Naive thymus-derived CD8-positive, alpha-beta T cell (primary cell): Measurements from ENCODE around the gene PAF1. TPM values are rescaled to one million over a fixed set of nuclear protein-coding genes. Genes with fewer than 3 reads are reported as not detected.
A peak's percentile ranks its signal among the peaks of the same experiment; 100 is the strongest.

Source experiments
- ATAC-seq, 2 donors: fragments of 150-1000 bp; cut with Tn5 transposase in 1 of 2; sonication (Bioruptor Pico), chemical (Tn5 transposase) in 1 of 2; 1 replicate in 1 of 2; 2 replicates in 1 of 2; pipeline ENCODE4 v1.10.0; 2021; ENCODE audit warnings: mild to moderate bottlenecking in 2 of 2, moderate library complexity in 2 of 2
- POLR2A ChIA-PET: fragments of 350-600 bp; sonication (Branson Sonifier 250); formaldehyde crosslinking; loops from one replicate; lab custom pipeline; 2021; ENCODE audit warnings: antibody characterized with exemption; lab: Charles Lee
- DNase-seq, 10 donors: peaks; one replicate each; pipeline versions ENCODE4 v3.0.0 to v3.0.0-alpha.2; 2020 to 2022
- H3K27ac Mint-ChIP-seq, 10 donors: one replicate each; pipeline ENCODE4 v1.8.0; 2020 to 2022; ENCODE audit warnings: mild to moderate bottlenecking in 10 of 10, mixed read lengths in 10 of 10, moderate library complexity in 4 of 10, inconsistent platforms in 1 of 10
- H3K27me3 Mint-ChIP-seq, 5 donors: one replicate each; pipeline ENCODE4 v1.8.0; 2021 to 2022; ENCODE audit warnings: mixed read lengths in 5 of 5
- H3K36me3 Mint-ChIP-seq, 3 donors: one replicate each; pipeline ENCODE4 v1.8.0; 2020 to 2022; ENCODE audit warnings: mixed read lengths in 3 of 3, mild to moderate bottlenecking in 2 of 3, inconsistent platforms in 1 of 3
- H3K4me1 Mint-ChIP-seq, 4 donors: one replicate each; pipeline ENCODE4 v1.8.0; 2021 to 2022; ENCODE audit warnings: mixed read lengths in 4 of 4
- H3K4me3 Mint-ChIP-seq, 10 donors: one replicate each; pipeline ENCODE4 v1.8.0; 2020 to 2022; ENCODE audit warnings: mild to moderate bottlenecking in 10 of 10, mixed read lengths in 10 of 10, moderate library complexity in 6 of 10, inconsistent platforms in 1 of 10
- H3K9me3 Mint-ChIP-seq, 9 donors: one replicate each; pipeline ENCODE4 v1.8.0; 2020 to 2022; ENCODE audit warnings: mixed read lengths in 9 of 9, mild to moderate bottlenecking in 3 of 9, inconsistent platforms in 1 of 9, moderate library complexity in 1 of 9
- polyA plus RNA-seq, 3 donors: library from polyadenylated mRNA; unstranded; fragments of 300-500 nt; fragmentation: Illumina TruSeq; gene quantifications; one replicate each; pipeline ENCODE4 v1.2.3, GENCODE V29; 2021
- total RNA-seq, 8 experiments: library from RNA in 2 of 8; stranded (reverse) in 2 of 8; gene quantifications; one replicate each; pipeline ENCODE4 v1.2.3 and lab custom pipeline; 2021 to 2026

PAF1 gene
- total and polyA plus RNA-seq, 5 experiments from 2014 or later, result 30.7 to 53.0 (median 44.4) TPM

GRCh38 chr19:39428283-39429112 is 37.6 kb upstream of the PAF1 start:
- Mint-ChIP-seq H3K9me3 (no peaks in the 10 kb centered on the region), H3K27me3 (no peaks in the 10 kb centered on the region), H3K36me3 (peaks cover 0 to 26% (median 7%) of the 10 kb centered on the region in 3 donors), H3K27ac (peak overlapping the region in 2 of 10 donors; percentile 34 to 48), H3K4me1 (peaks cover 0 to 20% (median 15%) of the 10 kb centered on the region in 4 donors), H3K4me3 (no peak overlapping the region)
- ATAC-seq, result no peak
- no peak for DNase-seq
- POLR2A ChIA-PET, result interaction anchor here (0.8 to 1.1 kb wide), 3 partner anchors 9 to 20 kb away, joined by 3 to 4 read pairs (median 3); partner anchors contain the start of gene SUPT5H

GRCh38 chr19:39427707-39428106 is 36.8 kb upstream of the PAF1 start:
- Mint-ChIP-seq H3K27me3 (no peaks in the 10 kb centered on the region), H3K36me3 (peaks cover 0 to 24% (median 3%) of the 10 kb centered on the region in 3 donors), H3K27ac (no peak overlapping the region), H3K9me3 (no peaks in the 10 kb centered on the region), H3K4me1 (peaks cover 0 to 13% (median 10%) of the 10 kb centered on the region in 4 donors), H3K4me3 (no peak overlapping the region)
- ATAC-seq (no peak), DNase-seq (no peak)
- POLR2A ChIA-PET, result interaction anchor here (0.5 to 1.6 kb wide), 3 partner anchors 8 to 94 kb away, joined by 3 to 12 read pairs (median 6); partner anchors contain the start of gene RPS16

DNA sequence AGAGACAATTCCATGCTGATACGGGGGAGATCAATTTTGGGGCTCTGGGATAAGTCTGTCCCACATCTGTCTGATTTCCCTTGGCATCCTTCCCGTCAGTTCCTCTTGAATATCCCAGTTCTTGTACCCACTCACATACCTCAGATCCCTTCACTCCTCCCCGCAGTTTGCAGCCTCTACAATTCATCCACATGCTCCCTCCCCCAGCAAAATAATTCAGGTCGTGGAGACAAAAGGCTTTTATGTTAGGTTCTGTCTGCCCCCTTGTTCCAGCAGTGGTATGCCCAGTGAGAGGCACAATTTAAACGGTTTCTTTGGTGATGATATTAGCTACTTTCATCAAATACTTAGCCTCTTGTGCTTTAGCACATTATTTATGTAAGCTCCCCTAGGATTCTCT is 35.3 kb upstream of the PAF1 start:
- Mint-ChIP-seq H3K36me3 (peaks cover 0 to 28% (median 1%) of the 10 kb centered on the region in 3 donors), H3K4me1 (peaks cover 0 to 10% (median 8%) of the 10 kb centered on the region in 4 donors), H3K27ac (peak overlapping the region in 6 of 10 donors; percentile 15 to 73 (median 52)), H3K4me3 (no peak overlapping the region), H3K27me3 (no peaks in the 10 kb centered on the region), H3K9me3 (no peaks in the 10 kb centered on the region)
- POLR2A ChIA-PET, result interaction anchor here (0.6 to 2.8 kb wide), 5 partner anchors 9 to 1379 kb away, joined by 3 to 15 read pairs (median 3); partner anchors contain the start of gene RPS16
- no peak for ATAC-seq
- no peak for DNase-seq

GRCh38 chr19:39425744-39426143 is 34.8 kb upstream of the PAF1 start:
- POLR2A ChIA-PET, result interaction anchor here (2.8 kb wide), 1 partner anchor 10 kb away, joined by 15 read pairs; the partner anchor contains the start of gene RPS16
- Mint-ChIP-seq H3K27me3 (no peaks in the 10 kb centered on the region), H3K36me3 (peaks cover 0 to 25% (median 1%) of the 10 kb centered on the region in 3 donors), H3K9me3 (no peaks in the 10 kb centered on the region), H3K27ac (peak overlapping the region in 5 of 10 donors; percentile 15 to 89 (median 56)), H3K4me3 (no peak overlapping the region), H3K4me1 (peaks cover 0 to 10% (median 5%) of the 10 kb centered on the region in 4 donors)
- DNase-seq (no peak), ATAC-seq (no peak)

GRCh38 chr19:39424934-39425333 is 34.0 kb upstream of the PAF1 start:
- POLR2A ChIA-PET, result interaction anchor here (2.8 kb wide), 1 partner anchor 11 kb away, joined by 15 read pairs; the partner anchor contains the start of gene RPS16
- Mint-ChIP-seq H3K27ac (peak overlapping the region in 1 of 10 donors; percentile 56), H3K9me3 (no peaks in the 10 kb centered on the region), H3K4me1 (peaks cover 0 to 10% (median 0%) of the 10 kb centered on the region in 4 donors), H3K4me3 (no peak overlapping the region), H3K27me3 (no peaks in the 10 kb centered on the region), H3K36me3 (peaks cover 0 to 26% (median 1%) of the 10 kb centered on the region in 3 donors)
- DNase-seq, result no peak
- ATAC-seq, result no peak

DNA sequence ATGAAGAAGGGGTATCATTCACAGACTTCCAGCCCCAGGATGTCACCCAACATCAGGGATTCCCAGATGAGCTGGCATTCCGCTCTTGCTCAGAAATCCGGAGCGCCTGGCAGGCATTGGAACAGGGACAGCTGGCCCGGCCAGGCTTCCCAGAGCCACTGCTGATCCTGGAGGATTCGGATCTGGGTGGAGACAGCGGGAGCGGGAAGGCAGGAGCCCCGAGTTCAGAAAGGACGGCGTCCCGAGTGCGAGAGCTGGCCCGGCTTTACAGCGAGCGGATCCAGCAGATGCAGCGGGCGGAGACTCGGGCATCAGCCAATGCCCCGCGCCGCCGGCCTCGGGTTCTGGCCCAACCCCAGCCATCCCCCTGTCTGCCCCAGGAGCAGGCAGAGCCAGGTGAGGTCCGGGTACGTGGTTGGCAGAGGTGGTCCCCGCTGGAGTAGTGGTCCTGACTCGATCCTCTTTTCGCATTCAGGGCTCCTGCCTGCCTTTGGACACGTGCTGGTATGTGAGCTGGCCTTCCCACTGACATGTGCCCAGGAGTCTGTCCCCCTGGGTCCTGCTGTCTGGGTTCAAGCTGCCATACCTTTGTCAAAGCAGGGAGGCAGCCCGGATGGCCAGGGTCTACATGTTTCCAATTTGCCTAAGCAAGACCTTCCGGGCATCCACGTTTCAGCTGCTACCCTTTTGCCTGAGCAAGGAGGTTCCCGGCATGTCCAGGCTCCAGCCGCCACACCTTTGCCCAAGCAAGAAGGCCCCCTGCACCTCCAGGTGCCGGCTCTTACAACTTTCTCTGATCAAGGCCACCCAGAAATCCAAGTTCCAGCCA is 32.6 kb upstream of the PAF1 start:
- no peak for ATAC-seq
- no peak for DNase-seq
- Mint-ChIP-seq H3K27me3 (no peaks in the 10 kb centered on the region), H3K27ac (peak overlapping the region in 2 of 10 donors; percentile 22 to 79), H3K4me1 (peaks cover 0 to 10% (median 0%) of the 10 kb centered on the region in 4 donors), H3K9me3 (no peaks in the 10 kb centered on the region), H3K36me3 (peaks cover 0 to 33% (median 4%) of the 10 kb centered on the region in 3 donors), H3K4me3 (no peak overlapping the region)
- POLR2A ChIA-PET, result interaction anchor here (0.8 to 2.8 kb wide), 4 partner anchors 10 to 81 kb away, joined by 3 to 15 read pairs (median 4); partner anchors contain the start of genes RPS16 and SAMD4B

GRCh38 chr19:39422020-39422419 is 31.1 kb upstream of the PAF1 start:
- no peaks in the 10 kb centered on the region for H3K27me3 Mint-ChIP-seq
- H3K27ac Mint-ChIP-seq, result peak overlapping the region in 1 of 10 donors; percentile 29
- ATAC-seq (no peak), DNase-seq (no peak)
- POLR2A ChIA-PET, result interaction anchor here (0.9 to 2.4 kb wide), 4 partner anchors 13 to 31 kb away, joined by 3 to 10 read pairs (median 6); partner anchors contain the start of genes MED29, PAF1 and RPS16
- H3K4me1 Mint-ChIP-seq, result peaks cover 0 to 11% (median 0%) of the 10 kb centered on the region in 4 donors
- H3K4me3 Mint-ChIP-seq, result no peak overlapping the region
- H3K9me3 Mint-ChIP-seq, result no peaks in the 10 kb centered on the region
- peaks cover 0 to 42% (median 4%) of the 10 kb centered on the region in 3 donors for H3K36me3 Mint-ChIP-seq

- POLR2A ChIA-PET, result interaction anchor here (2.2 to 2.4 kb wide), 3 partner anchors 13 to 29 kb away, joined by 7 to 10 read pairs (median 8); partner anchors contain the start of genes MED29, PAF1 and RPS16
- Mint-ChIP-seq H3K27me3 (no peaks in the 10 kb centered on the region), H3K4me1 (peaks cover 0 to 9% (median under 1%) of the 10 kb centered on the region in 4 donors), H3K36me3 (peaks cover 0 to 42% (median 4%) of the 10 kb centered on the region in 3 donors), H3K27ac (peak overlapping the region in 2 of 10 donors; percentile 34 to 38), H3K4me3 (no peak overlapping the region), H3K9me3 (no peaks in the 10 kb centered on the region)
- ATAC-seq, result no peak
- DNase-seq, result no peak
Observed at GRCh38 chr19:39420769-39421168, 29.9 kb upstream of the PAF1 start.

DNA sequence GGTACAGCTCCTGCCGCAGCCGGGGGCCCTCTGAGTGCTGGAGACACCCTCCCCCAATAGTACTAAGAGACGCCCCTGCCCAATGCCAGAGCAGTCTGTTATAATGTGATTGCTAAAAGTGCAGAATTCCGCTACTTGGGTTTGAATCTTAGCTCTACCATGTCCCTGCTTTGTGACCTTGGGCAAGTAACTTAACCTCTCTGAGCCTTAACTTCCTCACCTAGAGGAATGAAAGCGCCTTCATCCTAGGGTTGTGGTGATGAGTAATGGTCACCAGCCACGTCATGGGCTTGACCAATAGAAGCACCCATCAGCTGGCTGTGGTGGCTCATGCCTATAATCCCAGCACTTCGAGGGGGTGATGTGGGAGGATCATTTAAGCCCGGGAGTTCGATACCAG is 28.1 kb upstream of the PAF1 start:
- ATAC-seq, result no peak
- POLR2A ChIA-PET, result interaction anchor here (0.6 to 1.9 kb wide), 2 partner anchors 10 to 17 kb away, joined by 3 to 8 read pairs; partner anchors contain the start of gene RPS16
- H3K4me1 Mint-ChIP-seq, result peaks cover 7 to 17% (median 10%) of the 10 kb centered on the region in 4 donors
- no peaks in the 10 kb centered on the region for H3K9me3 Mint-ChIP-seq
- DNase-seq, result no peak
- no peaks in the 10 kb centered on the region for H3K27me3 Mint-ChIP-seq
- H3K36me3 Mint-ChIP-seq, result peaks cover 0 to 39% (median 4%) of the 10 kb centered on the region in 3 donors
- H3K27ac Mint-ChIP-seq, result peak overlapping the region in 2 of 10 donors; percentile 13 to 47
- no peak overlapping the region for H3K4me3 Mint-ChIP-seq

- Mint-ChIP-seq H3K27me3 (no peaks in the 10 kb centered on the region), H3K4me1 (peaks cover 12 to 22% (median 15%) of the 10 kb centered on the region in 4 donors), H3K4me3 (peak overlapping the region in 2 of 10 donors; percentile 29 to 67), H3K27ac (peak overlapping the region in 2 of 10 donors; percentile 74 to 81), H3K9me3 (no peaks in the 10 kb centered on the region), H3K36me3 (peaks cover 0 to 34% (median 4%) of the 10 kb centered on the region in 3 donors)
- POLR2A ChIA-PET, result interaction anchor here (0.8 to 7.2 kb wide), 5 partner anchors 11 to 82 kb away, joined by 3 to 91 read pairs (median 5); partner anchors contain the start of genes GMFG, RPS16 and ZFP36
- DNase-seq (no peak), ATAC-seq (no peak)
Observed at GRCh38 chr19:39417463-39418181, 26.7 kb upstream of the PAF1 start.
